NCI-H1048 (cell line): ENCODE data around the gene FAM90A26.
"Not testable (repeated sequence)": the region's sequence is repeated elsewhere in the genome, so short reads cannot be mapped to it uniquely, and the experiment has no call there.

Experiments used
- DNase-seq: peaks from one replicate; lab custom pipeline; 2025; lab: John Stamatoyannopoulos, UW

Gene FAM90A26, protein sequence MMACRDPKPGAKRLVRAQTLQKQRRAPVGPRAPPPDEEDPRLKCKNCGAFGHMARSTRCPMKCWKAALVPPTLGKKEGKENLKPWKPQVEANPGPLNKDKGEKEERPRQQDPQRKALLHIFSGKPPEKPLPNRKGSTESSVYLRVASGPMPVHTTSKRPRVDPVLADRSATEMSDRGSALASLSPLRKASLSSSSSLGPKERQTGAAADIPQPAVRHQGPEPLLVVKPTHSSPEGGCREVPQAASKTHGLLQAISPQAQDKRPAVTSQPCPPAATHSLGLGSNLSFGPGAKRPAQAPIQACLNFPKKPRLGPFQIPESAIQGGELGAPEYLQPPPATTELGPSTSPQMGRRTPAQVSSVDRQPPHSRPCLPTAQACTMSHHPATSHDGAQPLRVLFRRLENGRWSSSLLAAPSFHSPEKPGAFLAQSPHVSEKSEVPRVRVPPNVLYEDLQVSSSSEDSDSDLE

DNA sequence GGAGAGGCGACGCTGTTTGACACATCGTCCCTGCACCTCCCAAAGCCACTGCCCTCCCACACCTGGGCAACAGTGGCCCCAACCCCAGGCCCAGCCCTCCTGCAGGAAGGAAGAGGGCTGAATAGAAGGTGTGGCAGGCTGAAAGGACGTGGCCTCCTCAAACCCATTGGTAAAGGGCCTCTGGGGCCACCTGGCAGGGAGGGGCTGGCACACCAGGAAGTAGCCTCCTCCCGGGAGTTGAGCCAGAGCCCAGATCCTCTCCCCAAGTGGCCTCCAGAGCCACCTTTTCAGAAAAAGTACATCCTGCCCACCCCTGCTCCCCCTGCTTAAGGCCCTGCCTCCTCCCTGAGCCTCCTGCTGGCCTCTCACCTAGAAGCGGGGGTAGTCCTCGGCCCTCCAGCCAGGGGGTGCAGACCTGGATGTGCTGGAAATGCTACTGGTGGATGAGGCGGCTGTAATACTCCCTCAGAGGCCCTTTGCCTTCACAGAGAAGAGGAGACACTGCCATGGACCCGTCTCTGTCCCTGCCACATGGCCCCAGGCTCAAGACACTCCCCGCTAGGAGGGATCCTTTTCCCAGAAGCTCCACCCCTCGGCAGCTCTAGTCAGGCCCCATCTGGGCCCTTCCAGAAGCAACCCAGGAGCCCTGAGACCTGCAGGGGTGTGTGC is at the start of gene FAM90A26:
TSS of gene FAM90A26 (plus strand) at position 619 of the 669 bp plus-strand sequence. CDS start 2,764 bp downstream, outside the sequence.
- DNase-seq: not testable (repeated sequence)

DNA sequence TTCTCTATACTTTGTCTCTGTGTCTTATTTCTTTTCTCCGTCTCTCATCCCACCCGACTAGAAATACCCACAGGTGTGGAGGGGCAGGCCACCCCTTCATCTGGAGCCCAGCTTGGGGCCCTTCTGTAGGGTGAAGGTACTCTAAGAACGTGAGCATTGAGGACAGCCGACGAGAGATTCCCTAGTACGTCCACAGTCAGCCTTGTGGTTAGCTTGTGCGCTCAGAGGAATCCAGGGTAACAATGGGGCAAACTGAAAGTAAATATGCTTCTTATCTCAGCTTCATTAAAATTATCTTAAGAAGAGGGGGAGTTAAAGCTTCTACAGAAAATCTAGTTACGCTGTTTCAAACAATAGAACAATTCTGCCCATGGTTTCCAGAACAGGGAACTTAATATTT is 47.5 kb upstream of the FAM90A26 start:
- not testable (repeated sequence) for DNase-seq

GRCh38 chr4:9123572-9124007 is 46.6 kb upstream of the FAM90A26 start:
- peak; percentile 23 for DNase-seq

GRCh38 chr4:9125601-9126161 is 44.5 kb upstream of the FAM90A26 start:
- DNase-seq: not testable (repeated sequence)

DNA sequence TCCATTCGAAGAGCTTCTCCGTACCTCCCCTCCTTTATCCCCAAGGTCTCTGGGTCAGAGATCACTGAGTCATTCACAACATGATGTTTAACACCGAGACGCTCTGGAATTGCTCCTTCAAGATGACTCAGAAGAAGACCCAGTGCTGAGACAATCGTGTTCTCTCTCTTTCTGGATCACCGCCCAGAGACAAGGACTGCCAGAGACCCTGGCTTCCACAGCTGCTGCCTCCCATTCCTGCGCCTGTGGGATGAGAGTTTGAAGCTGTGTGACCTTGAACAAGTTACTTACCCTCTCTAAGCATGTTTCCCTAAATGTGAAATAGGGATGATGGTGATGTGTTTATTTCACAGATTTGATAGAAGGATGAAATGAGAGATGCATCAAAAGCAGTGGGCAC is 38.8 kb upstream of the FAM90A26 start:
- not testable (repeated sequence) for DNase-seq

GRCh38 chr4:9132849-9133248 is 37.4 kb upstream of the FAM90A26 start:
- not testable (repeated sequence) for DNase-seq

DNA sequence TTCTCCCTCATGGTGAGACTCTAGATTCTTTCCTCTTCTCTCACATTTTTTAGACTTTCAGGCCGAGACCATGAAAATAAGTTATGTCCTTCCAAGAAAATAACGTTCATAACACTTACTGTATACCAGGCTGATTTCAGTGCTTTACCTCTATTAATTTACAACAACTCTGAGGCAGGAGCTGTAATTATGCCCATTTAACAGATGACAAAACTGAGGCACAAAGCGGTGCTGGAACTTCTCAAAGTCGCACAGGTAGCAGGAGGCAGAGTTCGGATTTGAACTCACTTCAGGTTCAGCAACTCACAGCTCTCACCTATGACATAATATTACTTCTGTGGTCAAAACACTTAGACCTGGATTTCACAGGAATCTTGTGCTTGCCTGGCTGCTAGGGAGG is 36.2 kb upstream of the FAM90A26 start:
- not testable (repeated sequence) for DNase-seq

- DNase-seq: not testable (repeated sequence)
These were observed 35.7 kb upstream of the FAM90A26 start for GRCh38 chr4:9134556-9134955.

- not testable (repeated sequence) for DNase-seq
These were observed 29.2 kb upstream of the FAM90A26 start for GRCh38 chr4:9141050-9141449.

- DNase-seq: not testable (repeated sequence)
These were observed 27.4 kb upstream of the FAM90A26 start for GRCh38 chr4:9142786-9143185.

GRCh38 chr4:9143421-9144080 is 26.7 kb upstream of the FAM90A26 start:
- DNase-seq: no peak

DNA sequence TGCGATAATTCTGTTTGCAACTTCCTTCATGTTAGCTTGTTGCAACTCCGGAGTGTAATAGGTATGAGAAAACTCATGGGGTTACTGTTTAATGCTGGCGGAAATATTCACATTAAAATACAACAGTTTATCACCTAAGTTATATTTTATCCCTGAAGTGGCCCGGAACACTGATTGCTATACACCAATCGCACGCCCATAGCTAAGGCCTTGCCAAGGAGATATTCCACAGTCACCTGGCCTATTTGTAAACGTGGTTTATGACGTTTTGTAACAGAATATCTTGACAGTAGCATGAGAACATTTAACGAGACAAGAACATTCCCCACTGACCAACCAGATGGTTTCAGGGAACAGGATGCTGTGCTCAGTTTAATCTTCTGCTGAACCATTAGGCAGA is 23.2 kb upstream of the FAM90A26 start:
- DNase-seq: no peak

DNA sequence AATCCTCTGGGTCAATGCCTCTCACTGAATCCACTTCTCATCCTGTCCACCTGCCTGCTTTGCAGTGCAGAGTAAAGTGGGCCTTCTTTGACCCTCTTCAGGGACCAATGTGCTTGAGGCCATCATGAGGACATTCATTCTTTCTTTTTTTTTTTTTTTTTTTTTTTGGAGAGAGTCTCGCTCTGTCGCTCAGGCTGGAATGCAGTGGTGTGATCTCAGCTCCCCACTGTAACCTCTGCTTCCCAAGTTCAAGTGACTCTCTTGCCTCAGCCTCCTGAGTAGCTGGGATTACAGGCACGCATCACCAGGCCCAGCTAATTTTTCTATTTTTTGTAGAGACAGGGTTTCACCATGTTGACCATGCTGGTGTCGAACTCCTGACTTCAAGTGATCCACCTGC is 22.8 kb upstream of the FAM90A26 start:
- DNase-seq: not testable (repeated sequence)

- not testable (repeated sequence) for DNase-seq
These were observed 21.4 kb upstream of the FAM90A26 start for GRCh38 chr4:9148611-9149409.

GRCh38 chr4:9151809-9152179 is 18.4 kb upstream of the FAM90A26 start:
- not testable (repeated sequence) for DNase-seq

- peak; percentile 76 for DNase-seq
These were observed 17.8 kb upstream of the FAM90A26 start for GRCh38 chr4:9152180-9153007.

- DNase-seq: peak; percentile 84
These were observed 17.1 kb upstream of the FAM90A26 start for GRCh38 chr4:9153008-9153570.

GRCh38 chr4:9153571-9154157 is 16.5 kb upstream of the FAM90A26 start:
- not testable (repeated sequence) for DNase-seq

DNA sequence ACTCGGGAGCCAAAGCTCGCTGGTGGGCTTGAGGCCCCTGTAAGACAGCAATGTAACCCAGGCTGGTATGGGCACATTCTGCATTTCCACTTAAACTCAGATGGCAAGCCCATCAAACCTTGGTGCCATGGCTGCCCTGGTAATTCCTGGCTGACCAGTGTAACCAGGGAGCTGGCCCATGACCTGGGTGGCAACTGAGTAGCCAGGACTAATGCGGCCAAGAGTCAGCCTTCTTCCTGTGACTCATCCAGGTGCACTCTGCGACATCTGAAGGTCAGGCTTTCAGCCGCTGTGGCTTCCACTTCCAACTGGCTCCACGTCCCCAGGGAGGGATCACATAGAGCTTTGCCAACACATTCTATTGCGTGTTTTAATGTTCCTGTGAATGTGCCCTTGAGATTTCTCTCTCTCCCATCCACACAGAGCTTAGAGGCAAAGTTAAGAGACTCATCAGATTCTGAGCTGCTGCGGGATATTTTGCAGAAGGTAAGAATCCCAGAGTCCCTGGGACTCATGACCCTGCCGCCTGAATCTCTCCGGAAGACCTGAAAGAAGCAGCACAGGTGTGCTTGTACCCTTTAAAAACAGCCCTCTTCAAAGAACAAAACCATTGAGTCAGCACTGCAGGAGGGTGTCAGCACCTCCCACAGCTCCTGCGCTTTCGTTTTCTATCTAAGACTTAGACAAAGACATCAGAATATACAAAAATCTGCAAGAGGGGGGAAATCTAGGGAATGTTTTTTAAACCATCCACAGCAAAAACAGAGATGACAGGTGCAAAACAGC is 14.9 kb upstream of the FAM90A26 start:
- DNase-seq: not testable (repeated sequence)
